GM21367 (cell line): Measurements from ENCODE around the gene NBEA.
A peak's percentile ranks its signal among the peaks of the same experiment; 100 is the strongest.
"Not testable (repeated sequence)": the region's sequence is repeated elsewhere in the genome, so short reads cannot be mapped to it uniquely, and the experiment has no call there.

Experiments used
- ATAC-seq: cut with Tn5 transposase; IDR thresholded peaks from one replicate; pipeline ENCODE4 v1.9.1; 2021; ENCODE audit not compliant: unreplicated experiment

The NBEA gene

DNA sequence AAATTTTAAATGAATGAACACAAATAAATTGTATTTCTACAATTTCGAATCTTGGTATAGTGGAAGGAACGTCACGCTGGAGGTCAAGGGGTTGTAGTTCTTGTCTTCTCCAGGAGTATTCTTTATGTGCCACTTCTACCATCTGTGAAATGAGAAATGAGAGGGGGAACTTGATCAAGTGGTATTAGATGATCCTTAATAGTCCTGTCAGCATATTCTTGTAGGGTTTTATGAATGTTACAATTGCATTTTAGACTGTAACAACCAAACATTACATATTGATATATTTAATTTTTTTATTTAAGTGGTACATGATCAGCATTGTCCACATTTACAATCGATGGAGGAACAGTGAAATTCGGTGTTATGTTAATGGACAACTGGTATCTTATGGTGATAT lies 113.6 kb downstream of the NBEA start:
- ATAC-seq, result no peak

DNA sequence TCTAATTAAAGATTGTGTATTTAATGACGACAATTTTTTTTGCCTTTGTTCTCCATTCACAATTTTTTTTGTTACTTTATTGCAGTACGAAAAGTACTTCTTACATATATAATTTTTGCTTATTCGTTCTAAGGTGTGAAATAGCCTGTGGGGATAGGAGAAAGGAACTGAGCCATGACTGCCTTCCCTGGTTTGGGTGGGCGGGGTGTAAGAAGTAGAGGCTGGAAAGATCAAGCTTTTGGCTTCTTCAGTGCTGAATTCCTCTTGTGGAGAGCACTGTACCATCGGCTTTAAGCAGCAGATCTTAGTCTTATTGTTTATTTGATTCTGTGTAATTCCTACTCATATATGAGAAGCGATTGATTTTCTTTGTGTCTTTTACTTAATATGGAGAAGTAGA lies 115.8 kb downstream of the NBEA start:
- no peak for ATAC-seq

DNA sequence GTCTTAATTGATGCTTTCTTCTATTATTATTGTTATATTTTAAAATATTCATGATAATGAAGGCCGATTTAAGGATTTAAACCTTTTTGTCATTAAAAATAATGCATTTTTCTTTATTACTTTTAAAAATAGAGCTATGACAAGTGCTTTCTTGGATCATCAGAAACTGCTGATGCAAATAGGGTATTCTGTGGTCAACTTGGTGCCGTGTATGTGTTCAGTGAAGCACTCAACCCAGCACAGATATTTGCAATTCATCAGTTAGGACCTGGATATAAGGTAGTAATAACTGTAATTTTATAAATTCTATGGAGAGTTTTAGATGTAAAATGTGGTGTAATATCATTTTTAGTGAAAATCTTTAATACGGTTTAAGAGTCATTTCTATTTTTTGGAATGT lies 116.5 kb downstream of the NBEA start:
- peak; percentile 94 for ATAC-seq

DNA sequence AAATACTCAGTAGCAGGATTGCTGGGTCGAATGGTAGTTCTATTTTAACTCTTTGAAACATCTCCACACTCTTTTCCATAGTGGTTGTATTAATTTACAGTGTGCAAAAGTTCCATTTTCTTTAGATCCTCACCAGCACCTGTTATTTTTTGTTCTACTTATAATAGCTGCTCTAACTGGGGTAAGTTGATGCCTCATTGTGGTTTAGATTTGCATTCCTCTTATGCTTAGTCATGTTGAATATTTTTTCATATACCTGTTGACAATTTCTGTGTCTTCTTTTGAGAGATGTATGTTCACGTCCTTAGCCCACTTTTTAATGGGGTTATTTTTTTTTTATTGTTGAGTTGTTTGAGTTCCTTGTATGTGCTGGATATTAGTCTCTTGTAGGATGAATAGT lies 144.6 kb downstream of the NBEA start:
- ATAC-seq, result no peak

DNA sequence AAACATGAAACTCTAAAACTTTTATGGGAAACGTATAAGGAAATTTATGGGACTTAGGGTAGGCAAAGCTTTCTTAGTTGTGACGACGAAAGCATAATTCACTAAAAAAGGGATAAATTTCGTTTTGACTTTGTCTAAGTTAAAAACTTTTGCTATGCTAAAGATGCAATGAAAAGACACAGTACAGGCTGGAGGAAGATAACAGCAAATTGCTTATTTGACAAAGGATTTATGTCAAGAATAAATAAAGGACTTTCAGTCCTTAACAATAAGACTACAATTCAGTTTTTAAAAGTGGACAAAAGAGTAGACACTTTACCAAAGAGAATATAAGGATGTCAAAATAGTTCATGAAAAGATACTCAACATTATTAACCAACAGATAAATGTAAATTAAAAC lies 150.2 kb downstream of the NBEA start:
- ATAC-seq, result no peak

DNA sequence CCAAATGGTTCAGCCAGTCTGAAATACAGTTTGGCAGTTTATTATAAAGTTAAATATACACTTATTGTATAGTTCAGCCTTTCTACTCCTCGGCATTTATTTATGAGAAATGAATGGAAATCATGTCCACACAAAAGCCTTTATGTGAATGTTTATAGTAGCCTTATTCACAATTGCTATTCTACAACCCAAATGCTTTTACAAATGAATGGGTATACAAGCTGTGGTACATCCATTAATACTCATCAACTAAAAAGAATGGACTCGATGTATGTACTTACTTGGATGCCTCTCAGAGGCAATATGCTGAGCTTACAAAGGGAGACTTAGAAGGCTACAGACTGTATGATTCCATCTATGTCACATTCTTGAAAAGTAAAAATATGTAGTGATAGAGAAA lies 150.7 kb downstream of the NBEA start:
- no peak for ATAC-seq

DNA sequence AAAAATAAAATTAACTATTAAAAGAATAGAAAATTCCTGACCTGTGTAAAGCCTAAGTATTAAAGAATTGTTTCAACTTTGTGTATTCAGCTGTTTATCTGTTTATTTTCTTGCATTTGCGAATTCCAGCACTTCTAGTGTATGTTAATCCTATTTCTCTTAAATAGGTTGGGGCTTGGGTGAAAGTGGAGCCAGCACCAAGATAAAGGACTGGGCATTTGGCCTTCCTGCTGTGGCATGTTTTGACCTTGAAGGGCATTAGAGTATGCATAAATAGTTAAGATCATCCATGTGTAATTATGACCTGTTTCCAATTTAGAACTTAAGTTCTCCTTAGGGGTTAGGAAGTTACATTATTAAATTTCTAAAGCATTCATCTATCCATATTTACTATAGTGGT lies 151.3 kb downstream of the NBEA start:
- no peak for ATAC-seq

DNA sequence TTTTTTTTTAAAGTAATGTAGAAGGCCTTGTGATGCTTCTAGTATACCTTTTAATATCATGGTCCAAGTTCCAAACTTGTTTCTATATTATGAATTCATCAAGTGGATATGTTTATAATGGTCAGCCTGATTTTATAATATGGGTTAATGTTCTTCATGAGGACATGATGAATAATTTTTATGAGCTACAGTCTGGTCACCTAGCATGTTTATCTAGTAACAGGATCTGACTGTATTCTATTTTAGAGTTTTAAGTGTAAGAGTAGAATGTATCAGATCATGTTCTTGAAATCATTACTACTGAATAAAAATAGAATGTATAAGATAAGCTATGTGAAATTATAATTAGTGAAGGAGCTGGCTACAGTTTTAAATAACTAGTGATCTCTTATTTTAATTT lies 164.7 kb downstream of the NBEA start:
- not testable (repeated sequence) for ATAC-seq

DNA sequence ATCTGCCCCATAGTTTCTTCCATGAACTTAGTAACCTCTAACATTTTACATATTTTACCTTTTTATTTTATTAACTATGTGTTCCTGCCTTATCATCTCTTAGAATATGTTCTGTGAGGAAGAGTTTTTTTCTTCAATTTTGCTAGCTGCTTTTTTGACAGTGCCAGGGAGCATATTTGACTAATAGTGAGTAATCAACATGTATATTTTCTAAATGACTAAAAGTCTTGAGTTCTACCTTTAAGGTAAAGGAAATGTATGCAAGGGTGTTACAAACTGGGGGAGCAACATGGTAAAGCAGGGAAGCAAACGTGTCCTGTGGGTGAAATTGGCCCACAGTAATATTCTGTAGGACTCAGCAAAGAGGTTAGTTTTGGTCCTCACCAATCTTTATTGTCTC lies 165.5 kb downstream of the NBEA start:
- no peak for ATAC-seq

DNA sequence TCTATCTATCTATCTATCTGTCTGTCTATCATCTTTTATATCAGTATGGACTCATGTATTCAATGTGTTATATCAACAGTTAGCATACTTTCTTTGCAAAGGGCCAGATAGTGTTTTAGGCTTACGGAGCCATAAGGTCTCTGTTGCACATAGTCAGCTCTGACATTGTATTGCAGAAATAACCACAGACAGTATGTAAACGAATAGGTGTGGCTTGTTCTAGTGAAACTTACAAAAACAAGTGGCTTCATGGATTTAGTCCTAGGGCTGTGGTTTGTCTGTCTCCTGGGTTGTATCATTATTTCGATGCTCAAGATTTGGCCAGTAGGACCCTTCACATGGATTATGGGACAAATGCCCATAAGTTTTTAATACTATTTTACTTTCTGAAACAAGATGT lies 171.5 kb downstream of the NBEA start:
- not testable (repeated sequence) for ATAC-seq

DNA sequence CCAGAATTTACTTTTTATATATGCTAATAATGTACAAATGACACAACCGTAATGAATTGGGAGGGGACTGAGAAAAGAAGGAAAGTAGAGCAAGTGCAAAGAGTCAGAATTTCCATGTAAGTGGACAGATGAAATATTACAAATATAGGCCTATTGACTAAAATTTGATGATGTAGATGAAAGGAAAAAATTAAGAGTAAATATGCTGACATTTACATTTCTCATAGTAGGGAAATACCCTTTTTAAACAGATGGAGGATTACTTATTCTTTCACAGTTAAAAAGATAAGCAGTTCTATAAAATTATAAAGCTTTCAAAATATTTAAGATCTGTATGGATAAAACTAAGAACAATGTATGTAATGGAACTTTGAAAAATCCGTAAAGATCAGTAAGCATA lies 185.4 kb downstream of the NBEA start:
- no peak for ATAC-seq

DNA sequence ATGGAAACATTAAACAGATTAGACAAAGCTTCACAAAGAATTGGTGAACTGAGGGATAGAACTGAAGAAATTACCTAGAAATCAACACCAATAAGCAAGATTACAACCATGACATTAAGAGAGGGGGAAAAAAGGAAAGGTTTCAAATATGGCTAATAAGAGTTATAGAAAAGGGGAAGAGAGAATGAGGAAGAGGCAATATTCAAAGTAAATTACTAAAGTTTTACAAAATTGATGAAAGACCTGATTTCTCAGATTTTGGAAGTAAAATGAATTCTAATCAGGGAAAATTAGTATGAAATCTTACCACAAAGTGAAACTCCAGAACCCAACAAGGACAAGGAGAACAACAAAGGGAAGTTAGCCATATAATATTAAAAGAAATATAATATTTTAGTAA lies 187.4 kb downstream of the NBEA start:
- ATAC-seq, result no peak

DNA sequence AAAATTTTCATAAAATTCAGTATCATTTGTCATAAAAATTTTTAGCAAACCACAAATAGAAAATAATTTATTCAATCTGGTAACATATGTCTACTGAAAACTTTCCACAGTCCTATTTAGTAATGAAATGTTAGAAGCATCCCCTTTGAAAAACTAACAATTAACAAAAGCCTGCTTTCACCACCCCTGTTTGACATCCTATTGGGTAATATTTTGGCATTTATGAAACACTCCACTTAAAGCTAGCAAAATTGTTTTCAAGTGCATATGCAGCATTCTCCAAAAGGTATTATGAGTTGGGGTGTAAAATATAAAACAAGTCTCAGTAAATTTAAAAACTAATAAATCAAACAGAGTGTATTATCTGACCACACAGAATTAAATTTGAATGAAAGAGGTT lies 189.4 kb downstream of the NBEA start:
- no peak for ATAC-seq

DNA sequence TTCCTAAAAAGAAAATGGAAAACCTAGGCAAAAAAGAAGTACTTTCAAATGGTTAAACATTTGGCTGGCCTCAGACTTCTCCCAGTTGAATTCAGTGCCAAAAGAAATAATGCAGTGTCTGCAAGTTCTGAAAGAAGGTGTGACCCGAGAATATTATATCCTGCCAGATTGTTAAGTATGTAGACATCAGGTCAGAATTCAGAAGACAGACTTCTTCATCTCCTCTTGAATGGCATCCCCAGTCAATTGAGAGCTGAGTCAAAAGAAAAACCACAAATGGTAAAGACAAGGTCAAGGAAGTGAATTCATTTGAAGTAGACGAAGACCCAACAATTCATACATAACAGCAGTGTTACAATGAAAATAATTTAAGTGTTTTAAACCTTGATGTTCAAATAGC lies 194.5 kb downstream of the NBEA start:
- ATAC-seq, result no peak

DNA sequence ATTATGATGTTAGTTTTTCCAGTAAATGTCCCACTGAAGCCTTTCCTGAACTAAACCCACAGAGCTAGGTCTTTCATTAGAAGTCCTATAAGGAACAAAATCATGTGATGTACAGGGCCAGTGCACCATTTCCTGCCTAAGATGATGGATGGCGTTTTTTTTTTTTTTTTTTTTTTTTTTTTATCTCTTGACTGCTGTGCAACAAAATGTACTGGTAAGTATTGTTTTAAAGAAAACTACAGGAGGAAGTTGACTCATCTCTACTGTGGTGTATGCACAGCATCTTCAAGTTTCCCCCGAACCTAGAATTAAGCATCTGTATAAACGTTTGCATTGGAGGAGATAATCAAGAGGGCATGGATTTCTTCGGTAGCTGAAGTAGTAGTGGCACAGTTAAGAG lies 197.5 kb downstream of the NBEA start:
- ATAC-seq, result no peak

DNA sequence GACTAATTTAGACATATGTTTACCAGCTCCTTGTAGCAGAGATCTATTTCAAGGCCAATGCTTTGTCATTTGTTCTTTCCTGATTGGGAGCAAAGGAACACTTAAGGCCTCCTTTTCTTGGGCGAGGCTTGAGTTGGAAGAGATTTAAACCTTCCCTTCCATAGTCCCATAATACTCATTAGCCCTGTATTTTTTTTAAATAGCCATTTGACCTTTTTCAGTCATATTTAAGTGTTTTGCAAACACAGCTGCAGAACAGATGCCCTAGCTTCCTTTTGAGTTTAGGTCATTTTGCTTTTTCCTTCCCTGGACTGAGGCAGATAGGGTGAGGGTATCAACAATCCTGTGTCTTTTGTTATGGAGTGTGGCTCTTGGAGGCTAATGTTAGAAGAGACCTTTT lies 198.3 kb downstream of the NBEA start:
- ATAC-seq, result no peak

DNA sequence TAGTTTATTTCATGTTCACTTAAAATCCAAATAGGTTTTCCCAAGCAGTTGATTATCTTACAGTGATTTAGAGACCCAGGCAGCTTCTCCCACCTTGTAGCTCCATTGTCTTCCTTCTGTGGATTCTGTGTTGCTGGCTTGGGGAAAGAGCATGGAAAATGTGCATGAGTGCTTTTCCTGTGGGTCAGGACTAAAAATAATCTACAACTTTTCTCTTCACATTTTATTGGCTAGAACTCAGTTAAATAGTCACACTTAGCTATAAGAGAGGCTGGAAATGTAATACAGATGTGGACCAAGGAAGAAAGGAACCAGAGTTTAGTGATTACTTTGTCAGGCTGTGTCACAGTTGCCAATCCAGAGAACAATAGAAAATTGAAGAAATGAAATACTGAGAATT lies 198.8 kb downstream of the NBEA start:
- ATAC-seq, result no peak

DNA sequence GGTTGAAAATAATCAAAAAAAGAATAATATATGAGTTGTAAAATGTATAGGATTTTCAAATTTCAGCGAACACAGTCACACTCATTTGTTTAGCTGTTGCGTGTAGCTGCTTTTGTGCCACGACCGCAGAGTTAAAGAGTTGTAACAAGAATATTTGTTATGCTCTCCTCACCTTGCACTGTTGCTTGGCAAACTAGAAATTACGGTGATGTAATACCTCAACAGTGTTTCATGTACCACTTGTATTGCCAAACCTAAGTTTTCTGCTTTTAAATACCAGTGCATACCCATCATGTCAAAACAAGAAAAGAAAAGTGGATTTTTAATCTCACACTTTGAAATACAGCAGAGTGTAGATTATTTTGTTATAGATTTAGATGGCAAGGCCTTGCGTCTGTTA lies 201.1 kb downstream of the NBEA start:
- no peak for ATAC-seq

DNA sequence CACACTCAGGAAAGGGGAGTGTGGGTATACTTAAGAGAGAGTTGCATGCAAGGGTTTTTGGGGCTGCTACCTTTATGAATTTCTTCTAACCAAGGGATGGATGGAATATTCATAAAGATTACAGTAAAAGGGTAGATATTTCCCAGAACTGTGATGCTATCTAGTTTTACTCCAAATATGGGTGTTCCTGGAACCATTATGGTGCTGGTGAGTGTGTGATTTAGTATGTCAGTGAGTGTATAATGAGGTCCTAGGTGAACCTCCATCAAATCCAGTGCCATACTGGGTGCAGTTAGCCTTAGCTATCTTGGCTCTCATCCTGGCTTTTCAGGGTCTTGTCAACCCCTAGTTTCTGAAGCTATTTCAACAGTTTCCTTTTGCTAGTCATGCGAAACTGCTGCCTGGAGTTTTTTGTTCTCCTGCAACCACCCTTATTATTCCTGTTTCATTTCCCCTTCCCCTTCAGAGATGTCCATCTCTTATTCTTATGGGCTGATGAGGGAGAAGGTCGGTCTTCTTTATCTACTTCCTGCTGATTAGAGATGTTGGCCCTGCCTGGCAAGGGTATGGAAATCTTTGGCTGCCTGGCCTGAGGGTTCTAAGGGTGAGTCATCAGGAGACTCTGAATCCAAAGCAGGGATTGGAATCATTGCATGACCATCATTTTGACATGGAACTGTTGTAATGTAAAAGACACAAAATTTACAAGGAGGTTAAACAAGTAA lies 202.3 kb downstream of the NBEA start:
- no peak for ATAC-seq

DNA sequence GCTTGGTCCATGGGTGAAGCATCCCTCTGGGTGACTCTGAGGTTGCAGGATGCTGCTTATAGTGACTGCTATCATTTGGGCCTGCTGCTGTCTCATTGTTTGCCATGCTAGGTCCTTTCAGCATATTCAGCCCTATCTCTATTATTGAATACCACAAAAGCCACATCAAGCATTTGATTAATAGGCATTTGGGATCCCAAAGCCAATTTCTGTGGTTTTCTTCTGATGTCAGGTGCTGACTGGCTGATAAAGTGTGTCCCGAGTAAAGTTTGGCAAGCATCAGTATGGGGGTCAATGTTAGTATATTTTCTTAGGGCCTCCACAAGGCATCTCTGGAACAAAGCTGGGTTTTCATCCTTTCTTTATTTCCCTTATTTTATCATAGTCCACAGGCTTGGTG lies 204.6 kb downstream of the NBEA start:
- ATAC-seq, result no peak

DNA sequence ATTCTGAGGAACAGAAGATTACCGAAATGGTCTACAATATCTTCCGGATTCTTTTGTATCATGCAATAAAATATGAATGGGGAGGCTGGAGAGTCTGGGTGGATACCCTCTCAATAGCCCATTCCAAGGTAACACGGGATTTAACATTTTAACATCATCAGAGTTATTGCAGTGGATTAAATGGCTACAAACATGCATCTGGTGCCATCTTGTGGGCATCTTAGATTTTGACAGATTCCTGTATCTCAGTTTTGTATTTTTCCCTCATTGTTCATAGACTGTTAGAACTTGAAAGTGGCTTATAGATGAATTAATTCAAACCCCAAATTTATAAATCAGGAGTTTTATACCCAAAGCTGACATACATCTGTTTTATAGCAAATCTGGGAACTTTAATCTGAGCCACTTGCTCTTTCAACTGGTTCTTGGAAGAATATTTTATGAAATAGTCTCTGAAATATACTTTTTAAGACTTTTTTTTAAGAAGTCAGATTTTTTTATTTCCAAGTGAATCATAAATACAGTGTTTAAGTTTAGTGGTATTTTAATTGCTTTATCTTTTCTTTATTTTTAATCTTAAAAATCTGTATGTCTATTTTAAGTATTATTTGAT lies 215.2 kb downstream of the NBEA start:
- peak; percentile 81 for ATAC-seq

DNA sequence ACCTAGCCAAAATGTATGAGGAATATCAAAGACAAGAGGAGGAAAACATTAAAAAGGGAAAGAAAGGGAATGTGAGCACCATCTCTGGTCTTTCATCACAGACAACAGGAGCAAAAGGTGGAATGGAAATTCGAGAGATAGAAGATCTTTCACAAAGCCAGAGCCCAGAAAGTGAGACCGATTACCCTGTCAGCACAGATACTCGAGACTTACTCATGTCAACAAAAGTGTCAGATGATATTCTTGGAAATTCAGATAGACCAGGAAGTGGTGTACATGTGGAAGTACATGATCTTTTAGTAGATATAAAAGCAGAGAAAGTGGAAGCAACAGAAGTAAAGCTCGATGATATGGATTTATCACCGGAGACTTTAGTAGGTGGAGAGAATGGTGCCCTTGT lies 217.0 kb downstream of the NBEA start:
- ATAC-seq, result no peak

DNA sequence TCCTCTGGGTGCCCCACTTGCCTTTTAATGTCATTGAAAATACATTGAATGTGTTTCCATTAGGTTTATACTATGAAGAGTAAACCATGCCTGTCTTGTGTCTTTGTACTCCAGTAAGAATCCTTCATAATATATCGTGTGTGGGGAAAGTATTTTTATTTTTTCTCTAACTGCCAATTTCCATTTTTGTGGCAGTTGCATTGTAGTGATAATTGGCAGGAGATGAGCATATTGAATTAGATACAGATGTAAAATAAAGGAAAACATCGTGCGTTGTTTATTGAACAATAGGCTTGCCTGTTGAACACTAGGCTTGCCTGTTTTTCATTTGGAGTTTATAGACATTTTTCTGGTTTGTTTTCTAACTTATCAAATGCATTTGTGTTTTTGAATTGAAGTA lies 218.8 kb downstream of the NBEA start:
- no peak for ATAC-seq
